ENCODE data around the gene ALPG. TPM values are rescaled to one million over a fixed set of nuclear protein-coding genes. Genes with fewer than 3 reads are reported as not detected.
"Not testable (repeated sequence)": the region's sequence is repeated elsewhere in the genome, so short reads cannot be mapped to it uniquely, and the experiment has no call there.

Gene ALPG
- total RNA-seq (2014; rRNA removed) = not detected in 2 replicates
- polyA plus RNA-seq (2012) = not detected

DNA sequence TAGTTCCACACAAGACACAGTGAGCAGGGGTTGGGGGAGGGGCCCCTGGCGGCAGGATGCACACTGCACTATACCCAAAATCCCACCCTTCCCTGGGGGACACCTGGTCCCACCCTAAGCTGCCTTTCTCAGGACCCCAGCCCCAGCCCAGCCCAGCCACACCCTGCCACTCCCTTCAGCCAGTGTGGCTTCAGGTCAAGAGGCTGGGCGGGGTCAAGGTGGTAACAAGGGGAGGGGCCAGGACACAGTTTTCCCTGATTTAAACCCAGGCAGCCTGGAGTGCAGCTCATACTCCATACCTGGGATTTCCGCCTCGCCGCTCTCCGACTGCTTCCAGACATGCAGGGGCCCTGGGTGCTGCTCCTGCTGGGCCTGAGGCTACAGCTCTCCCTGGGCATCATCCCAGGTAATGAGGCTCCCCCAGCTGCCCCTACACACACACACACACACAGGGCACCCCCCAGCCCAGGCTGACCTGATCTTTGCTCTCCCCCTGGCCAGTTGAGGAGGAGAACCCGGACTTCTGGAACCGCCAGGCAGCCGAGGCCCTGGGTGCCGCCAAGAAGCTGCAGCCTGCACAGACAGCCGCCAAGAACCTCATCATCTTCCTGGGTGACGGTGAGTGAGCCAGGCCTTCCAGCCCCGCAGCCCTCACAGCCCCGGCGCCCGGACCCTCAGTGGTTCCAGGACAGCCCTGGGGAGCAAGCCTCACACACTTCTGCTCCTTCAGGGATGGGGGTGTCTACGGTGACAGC is at the start of gene ALPG:
Gene ALPG, plus strand, starts transcription at position 289 of the 755 bp plus-strand sequence. Its CDS starts 51 bp downstream, at position 340.
- DNase-seq (ENCODE audit: low read depth) = no peak

DNA sequence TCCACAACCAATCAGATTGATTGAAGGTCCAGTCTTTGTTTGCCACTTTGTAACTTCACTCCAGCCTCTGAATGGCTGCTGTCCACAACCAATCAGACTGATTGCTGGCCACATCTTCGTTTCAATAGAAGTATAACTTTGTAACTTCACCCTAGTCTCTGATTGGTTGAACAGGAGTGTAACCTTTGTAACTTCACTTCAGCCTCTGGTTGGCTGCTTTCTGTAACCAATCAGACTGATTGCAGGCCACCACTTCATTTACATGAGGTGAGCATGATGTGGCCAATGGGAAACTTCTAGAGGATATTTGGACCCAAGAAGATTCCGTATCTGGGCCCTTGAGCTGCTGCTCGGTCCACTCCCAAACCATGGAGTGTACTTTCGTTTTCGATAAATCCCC is 45.0 kb upstream of the ALPG start:
- DNase-seq (ENCODE audit: low read depth) = no peak

DNA sequence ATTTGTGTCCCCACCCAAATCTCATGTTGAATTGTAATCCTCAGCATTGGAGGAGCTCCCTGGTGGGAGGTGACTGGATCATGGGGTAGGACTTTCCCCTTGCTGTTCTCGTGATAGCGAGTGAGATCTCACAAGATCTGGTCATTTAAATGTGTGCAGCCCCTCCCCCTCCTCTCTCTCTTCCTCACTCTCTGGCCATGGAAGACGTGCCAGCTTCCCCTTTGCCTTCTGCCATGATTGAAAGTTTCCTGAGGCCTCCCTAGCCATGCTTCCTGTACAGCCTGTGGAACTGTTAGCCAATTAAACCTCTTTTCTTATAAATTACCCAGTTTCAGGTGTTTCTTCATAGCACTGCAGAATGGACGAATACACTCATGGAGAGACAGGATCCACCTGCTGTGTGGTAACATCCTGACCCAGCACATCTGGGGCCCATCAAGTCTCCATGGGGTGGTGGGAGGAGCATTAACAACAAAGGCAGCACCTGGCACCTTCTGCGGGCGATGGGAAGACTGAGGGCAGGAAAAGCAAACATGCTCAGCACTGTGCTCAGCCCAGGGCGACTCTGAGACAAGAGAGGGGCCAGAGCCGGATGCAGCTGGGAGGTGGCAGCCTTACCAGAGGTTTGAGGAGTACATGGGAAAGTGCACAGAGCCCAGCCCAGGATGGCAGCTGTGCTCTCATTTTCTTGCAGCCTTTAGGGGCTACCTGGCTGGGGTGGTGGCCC is 44.3 kb upstream of the ALPG start:
- no peak for DNase-seq (ENCODE audit: low read depth)

DNA sequence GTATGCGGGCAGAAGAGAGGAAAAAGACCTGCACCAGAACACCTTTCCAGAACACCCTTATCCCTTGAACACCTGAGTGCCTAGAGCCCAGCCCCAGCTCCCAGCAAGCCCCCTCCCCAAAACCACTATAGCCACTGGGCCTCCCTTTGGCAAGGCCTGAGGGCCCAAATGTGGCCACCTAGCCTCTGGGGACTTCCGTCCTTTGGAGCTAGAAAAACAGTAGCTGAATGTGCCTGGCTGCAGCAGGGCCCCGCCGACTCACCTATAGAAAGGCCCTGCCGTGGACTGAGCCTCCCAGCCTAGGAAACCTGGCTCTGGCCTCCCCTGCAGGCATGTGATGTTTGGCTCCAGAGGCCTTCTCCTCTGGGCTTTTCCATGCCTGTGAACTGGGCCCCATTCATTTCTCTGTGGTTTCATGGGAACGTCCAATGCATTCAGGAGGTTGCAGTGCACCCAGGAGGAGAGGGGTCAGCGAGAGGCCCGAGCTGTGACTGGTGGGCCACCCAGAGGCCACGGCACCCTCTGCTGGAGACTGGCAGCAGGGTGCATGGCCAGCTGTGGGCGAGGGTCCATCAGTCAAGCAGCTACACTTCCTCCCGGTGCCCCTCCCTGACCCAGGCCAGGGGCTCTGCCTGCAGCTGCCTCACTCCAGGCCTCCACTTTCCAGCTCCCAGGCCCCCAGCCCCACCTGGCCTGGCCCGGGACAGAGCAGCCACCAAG is 43.4 kb upstream of the ALPG start:
- not testable (repeated sequence) for DNase-seq (ENCODE audit: low read depth)

DNA sequence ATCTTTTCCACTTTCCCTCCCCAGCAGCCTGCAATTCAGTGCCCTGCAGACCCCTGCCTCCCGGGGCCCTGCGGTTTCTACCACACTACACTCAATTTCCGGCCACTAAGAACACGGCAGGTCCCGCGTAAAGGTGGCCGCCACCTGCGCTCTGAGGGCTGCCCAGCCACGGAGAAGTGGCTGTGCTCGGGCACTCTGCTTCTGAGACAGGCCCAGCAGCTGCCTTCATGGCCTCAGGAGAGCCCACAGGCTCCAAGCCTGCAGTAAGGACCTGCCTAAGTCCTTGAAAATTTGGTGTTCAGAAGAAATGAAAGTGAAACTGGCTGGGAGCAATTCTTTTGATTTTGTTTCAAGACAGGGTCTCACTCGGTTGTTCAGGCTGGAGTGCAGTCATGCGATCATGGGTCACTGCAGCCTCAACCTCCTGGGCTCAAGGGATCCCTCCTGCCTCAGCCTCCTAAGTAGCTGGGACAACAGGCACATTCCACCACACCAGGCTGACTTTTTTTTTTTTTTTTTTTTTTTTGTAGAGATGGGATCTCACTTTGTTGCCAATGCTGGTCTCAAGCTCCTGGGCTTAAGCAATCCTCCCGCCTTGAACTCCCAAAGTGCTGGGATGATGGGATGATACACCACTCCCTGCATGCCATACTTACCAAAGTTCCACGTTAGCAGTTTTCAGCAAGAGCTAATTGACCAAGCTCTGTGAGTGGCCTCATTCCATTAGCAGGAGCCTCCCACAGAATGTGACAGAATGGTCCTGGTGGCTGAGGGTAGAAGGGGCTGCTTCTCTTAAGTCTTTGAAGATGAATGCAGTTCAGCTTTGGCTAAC is 42.6 kb upstream of the ALPG start:
- DNase-seq (ENCODE audit: low read depth) = peak; percentile 4

DNA sequence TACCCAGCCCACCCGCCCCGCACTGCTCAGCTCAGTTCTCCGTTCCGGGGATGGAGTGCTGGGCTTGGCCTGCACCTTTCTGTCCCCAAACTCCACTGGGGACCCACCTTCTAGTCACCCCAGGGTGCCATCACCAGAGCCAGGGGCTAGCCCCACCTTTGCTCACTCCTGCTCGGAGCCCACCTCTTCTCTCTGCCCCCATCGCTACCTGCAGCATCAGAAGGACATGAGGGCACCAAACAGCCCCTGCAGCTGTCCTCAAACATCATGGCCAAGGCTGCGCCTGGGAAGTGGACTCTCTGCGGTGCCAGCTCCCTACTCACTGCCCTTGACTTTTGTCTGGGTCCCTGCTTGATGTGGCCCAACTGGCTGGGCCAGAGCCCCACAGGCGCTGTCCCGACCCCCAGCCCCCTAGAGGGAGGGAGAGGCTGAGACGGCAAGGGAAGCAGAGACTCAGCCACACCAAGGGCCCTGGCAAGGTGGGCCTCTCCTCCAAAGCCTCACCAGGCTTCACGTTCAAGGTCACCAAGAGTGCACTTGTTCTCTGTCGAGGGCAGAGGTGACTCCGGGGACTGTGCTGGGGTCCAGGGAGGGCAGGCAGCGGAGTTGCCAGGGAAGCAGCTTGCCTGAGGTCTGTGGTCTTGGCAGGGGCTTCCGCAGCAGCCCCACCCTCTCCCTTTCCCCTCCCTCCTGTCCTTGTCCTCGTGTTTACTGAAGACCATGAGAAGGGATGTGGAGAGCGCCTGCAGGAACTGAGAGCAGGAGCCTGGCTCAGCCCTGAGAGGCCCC is 41.6 kb upstream of the ALPG start:
- DNase-seq (ENCODE audit: low read depth) = not testable (repeated sequence)

DNA sequence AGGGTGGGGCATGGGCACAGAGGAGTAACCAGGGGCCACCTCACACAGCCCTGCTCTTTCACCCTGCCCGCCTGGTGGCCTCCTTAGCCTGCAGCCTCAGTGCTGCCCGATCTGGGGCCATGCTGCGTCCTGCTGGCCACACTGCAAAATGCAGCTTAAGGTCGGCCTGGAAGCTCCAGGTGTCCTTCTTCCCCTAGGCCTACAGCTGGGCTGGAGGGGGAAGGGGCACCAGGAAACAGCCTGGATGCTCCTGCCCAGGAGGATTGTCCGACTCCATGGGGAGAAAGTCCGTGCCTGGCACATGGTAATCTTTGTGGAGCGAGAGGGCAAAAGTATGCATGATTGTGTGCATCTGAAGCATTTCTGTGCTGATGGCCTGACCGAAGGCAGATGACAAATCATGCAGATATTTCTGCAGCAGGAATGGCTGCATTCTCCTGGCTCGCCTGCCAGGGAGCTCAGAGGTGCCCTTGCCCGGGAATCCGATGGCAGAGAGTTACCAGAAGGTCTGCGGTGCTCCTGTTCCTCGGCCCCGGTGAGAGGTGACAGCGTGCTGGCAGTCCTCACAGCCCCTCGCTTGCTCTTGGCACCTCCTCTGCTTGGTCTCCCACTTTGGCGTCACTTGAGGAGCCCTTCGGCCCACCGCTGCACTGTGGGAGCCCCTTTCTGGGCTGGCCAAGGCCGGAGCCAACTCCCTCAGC is 40.9 kb upstream of the ALPG start:
- DNase-seq (ENCODE audit: low read depth) = peak; percentile 11

DNA sequence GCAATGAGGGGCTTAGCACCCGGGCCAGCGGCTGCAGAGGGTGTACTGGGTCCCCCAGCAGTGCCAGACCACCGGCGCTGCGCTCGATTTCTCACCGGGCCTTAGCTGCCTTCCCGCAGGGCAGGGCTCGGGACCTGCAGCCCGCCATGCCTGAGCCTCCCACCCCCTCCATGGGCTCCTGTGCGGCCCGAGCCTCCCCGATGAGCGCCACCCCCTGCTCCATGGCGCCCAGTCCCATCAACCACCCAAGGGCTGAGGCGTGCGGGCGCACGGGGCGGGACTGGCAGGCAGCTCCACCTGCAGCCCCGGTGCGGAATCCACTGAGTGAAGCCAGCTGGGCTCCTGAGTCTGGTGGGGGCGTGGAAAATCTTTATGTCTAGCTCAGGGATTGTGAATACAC is 40.2 kb upstream of the ALPG start:
- DNase-seq (ENCODE audit: low read depth) = not testable (repeated sequence)

DNA sequence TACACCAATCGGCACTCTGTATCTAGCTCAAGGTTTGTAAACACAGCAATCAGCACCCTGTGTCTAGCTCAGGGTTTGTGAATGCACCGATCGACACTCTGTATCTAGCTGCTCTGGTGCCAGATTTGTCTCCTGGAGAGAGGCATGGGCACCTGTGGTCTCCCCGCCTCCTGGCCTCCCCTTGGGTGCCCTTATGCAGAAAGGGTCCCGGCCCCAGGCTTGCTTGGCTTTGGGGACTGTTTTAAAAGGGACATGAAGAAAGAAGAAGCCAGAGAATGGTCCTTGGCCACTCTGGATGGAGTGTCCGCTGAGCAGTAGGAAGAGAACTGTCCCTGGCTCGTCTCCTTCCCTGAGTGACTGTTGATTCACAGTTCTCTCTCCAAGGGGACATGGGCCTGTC is 39.6 kb upstream of the ALPG start:
- DNase-seq (ENCODE audit: low read depth) = no peak

DNA sequence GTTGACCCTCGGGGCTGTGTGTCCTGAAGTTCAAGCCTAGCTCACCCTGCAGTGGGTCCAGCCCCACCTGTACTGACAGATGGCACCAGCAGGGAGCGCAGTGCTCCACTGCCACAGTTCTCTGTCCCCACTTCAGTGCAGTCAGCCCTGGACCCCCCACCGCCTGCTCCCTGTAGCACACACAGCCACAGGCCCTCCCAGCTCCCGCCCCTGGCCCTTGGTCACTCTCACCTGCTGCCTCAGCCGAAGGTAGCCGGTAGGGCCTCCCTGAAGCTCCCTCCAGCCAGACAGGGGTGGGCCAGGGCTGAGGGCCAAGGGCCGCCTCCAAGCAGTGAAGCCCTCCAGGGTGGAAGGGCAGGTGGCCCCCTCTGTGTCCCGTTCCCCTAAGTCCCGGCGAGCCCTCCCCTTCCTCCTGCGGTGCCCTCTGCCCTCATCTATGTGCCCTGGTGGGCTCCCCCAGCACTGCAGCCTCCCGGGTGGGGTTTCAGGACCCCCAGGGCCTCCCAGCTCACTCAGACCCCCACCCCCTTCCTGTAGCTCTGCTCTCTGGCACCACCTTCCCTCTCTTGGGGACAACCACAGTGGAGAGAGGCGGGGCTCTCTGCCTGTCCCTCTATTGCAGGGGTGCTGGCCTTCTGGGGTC is 38.9 kb upstream of the ALPG start:
- no peak for DNase-seq (ENCODE audit: low read depth)

DNA sequence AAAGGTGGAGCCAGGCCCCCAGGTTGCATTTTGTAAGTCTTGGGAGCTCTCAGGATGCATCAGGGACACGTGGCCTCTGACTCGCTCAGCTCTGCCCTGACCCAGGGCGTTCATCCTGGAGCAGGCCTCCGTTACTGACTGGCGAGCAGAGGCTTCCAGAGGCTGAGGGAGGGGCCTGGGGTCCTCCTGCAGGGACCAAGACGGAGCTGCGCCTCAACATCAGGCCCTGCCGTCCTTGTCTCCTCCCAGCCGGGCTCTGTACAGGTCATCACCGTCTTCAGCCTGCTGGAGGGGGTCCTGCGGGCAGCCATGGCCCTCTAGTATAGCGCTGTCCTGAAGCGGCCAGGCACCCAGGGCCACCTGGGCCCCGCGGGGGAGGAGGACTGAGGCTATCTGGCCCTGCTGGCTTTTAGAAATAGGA is 38.3 kb upstream of the ALPG start:
- no peak for DNase-seq (ENCODE audit: low read depth)

DNA sequence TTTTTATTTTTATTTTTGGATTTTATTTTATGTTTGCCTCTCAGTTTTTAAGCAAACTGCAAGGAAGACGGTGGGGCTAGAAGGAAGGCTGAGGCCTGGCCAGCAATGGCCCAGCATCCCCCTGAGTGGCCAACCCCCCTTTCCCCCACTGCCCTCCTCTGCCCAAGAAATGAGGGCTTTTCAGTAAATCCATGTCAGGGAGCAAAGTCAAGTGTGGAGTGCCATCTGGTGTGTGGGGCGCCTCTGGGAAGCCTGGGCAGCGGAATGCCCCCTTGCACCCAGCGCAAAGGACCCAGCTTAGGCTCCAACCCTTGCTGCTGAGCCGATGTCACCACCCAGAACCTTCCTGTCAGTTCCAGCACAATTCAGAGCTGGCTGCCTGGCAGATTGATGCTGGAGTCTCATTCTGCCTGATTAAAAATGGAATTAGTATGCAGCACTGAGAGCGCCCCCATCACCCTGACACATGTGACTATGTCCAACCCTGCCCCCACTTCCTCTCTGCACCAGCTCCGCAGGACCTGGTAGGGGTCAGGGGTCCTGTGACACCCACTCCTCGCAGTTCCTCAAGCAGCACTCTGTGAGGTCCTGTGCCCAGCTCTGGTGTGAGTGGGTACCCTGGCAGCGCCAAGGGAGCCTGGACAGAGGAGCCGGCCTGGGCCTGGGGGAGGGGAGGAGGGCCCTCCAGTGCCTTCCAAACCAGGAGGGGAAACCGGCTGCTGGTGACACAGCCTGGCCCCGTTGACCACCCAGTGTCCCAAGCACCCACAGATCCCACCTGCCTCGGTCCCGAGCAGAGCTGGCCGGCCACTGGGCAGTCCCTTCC is 37.3 kb upstream of the ALPG start:
- DNase-seq (ENCODE audit: low read depth) = no peak

DNA sequence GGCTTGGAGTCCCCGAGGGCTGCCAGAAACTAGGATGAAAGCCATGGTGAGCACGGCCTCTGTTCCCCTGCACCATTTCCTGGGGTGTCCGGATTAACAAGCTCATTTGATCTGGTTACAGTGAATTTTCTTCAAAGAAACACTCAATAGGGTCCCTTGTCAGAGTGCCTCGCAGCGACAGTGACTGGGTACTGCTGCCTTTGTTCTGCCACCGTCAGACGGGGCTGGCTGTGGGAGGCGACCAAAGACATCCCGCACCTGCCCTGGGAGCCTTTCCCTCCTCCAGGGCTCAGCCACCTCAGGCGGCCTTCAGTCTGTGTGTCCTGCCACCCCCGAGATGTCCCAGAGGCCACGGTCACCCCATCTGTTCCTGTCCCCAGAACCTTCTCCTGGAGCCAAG is 36.6 kb upstream of the ALPG start:
- not testable (repeated sequence) for DNase-seq (ENCODE audit: low read depth)

DNA sequence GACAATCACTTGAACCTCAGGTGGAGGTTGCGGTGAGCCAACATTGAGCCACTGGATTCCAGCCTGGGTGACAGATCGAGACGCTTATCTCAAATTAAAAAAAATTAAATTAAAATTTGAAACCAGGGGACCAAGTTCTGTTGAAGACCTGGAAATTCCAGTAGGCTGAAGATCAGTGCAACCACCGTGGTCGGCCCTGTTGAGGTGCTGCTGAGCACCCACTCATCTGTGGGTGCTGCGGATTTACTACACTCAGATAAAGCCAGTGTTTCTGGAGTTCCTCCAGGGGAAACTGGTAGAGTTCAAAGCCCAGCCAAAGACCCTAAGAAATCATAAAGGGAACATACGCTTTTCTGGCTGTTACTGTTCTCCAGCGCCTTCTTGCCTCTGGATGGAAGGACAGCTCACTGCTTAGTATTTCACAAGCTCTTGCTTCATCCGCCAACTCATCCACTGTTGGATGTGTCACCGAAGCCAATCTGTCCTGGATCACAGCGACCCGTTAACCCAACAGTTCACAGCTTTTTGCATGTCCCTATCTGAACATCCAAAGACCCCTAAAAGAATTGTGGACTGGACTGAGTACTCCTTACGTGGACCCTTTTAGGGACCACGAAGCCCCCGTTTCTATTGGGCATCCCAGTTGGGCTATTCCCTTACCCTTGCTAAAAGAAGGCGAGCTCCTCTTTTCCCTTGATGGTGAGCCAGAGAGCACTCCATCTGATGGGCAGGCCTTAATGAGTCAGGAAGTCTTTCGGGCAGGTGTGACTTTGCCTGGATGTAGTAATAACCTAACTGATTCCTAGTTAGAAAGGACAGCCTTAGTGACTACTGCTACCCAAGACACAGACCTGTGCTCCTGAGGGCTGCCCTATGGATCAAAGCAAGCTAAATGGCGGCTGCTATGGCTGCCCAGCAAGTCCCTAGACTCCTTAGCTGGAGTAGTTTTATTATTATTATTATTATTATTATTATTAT is 34.1 kb upstream of the ALPG start:
- peak; percentile 26 for DNase-seq (ENCODE audit: low read depth)

DNA sequence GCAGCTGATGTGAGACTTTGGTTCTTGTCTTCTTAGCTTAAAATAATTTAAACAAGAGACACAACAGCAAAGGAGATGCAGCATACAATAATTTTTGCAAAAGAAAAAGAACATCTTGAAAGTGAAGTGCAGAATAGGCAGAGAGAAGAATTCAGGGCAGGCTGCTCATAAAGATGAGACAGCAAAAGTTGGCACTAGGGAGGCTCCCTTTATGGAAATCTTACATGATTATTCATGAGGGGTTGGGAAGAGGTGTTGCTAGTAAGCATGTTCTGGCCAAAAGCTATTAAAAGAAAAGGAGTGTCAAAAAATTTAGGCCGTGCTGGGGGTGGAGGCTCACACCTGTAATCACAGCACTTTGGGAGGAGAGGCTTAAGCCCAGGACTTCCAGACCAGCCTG is 32.3 kb upstream of the ALPG start:
- DNase-seq (ENCODE audit: low read depth) = no peak

DNA sequence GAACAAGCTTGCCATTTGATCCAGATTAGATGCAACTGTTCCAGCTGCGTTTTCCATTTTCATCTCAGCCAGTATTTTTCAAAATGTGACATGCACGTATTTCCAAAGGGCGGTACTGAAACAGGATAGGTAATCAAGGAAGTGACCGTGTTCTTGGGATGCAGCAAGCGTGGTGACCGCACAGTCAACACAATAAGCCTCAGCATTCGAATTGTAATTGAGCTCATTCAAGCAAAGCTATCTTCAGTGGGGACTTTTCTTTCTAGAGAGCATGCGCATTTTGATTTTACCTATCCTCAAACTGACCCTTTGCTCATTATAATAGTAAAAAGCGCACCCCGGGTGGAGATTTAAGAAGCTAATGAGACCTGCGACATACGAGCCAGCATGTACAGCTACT is 31.5 kb upstream of the ALPG start:
- no peak for DNase-seq (ENCODE audit: low read depth)

DNA sequence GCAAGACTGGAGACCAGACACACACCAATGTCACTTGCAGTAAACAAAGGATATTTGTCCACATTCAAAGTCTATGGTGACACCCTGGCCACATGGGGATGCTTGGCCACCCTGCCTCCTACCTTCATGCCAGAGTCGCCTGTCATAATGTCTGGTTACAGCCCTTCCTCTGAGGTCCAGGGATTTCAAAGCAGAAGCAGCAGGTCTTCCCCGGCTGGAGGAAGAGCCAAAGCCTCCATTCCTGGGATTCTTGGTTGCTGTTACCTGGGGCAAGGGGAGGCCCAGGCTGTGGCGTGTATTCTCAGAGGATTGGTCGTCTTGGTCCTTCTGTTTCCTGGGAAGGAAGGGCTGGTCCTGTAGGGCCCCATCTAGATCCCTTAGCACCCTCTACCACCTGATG is 30.4 kb upstream of the ALPG start:
- no peak for DNase-seq (ENCODE audit: low read depth)

All from LHCN-M2 (cell line).